Glomerular visceral epithelial cell (primary cell): Measurements from ENCODE around the gene FANCB.

ENCODE experiments used
- DNase-seq: peaks from one replicate; pipeline ENCODE4 v3.0.0-alpha.2; 2016; ENCODE audit errors: extremely low spot score

Gene FANCB

GRCh38 chrX:14872851-14873675 is at the start of gene FANCB, which contains the start of gene MOSPD2:
TSS of gene FANCB (minus strand) at chrX:14873069. CDS start at chrX:14865510, 7,559 bp downstream.
TSS of gene MOSPD2 (plus strand) at chrX:14873421. CDS start at chrX:14873529, 108 bp downstream.
- peak; percentile 94 for DNase-seq

- DNase-seq = peak; percentile 56
Measured at GRCh38 chrX:14922437-14922836, 49.6 kb upstream of the FANCB start.

- no peak for DNase-seq
Measured at GRCh38 chrX:14920196-14920595, 47.3 kb upstream of the FANCB start.

GRCh38 chrX:14919407-14919806 is 46.5 kb upstream of the FANCB start:
- no peak for DNase-seq

- DNase-seq = peak; percentile 48
Measured at GRCh38 chrX:14916017-14916674, 43.3 kb upstream of the FANCB start.

- peak; percentile 13 for DNase-seq
Measured at GRCh38 chrX:14915596-14915995, 42.7 kb upstream of the FANCB start.

- DNase-seq = no peak
Measured at GRCh38 chrX:14913241-14913640, 40.4 kb upstream of the FANCB start.

GRCh38 chrX:14903891-14904290 is 31.0 kb upstream of the FANCB start:
- no peak for DNase-seq

GRCh38 chrX:14902537-14902936 is 29.7 kb upstream of the FANCB start:
- DNase-seq = no peak

GRCh38 chrX:14899607-14900006 is 26.7 kb upstream of the FANCB start:
- peak; percentile 49 for DNase-seq

- DNase-seq = no peak
Measured at GRCh38 chrX:14897042-14897441, 24.2 kb upstream of the FANCB start.

- no peak for DNase-seq
Measured at GRCh38 chrX:14896273-14896672, 23.4 kb upstream of the FANCB start.

- no peak for DNase-seq
Measured at GRCh38 chrX:14886252-14886651, 13.4 kb upstream of the FANCB start.

GRCh38 chrX:14884714-14885113 is 11.8 kb upstream of the FANCB start:
- DNase-seq = no peak

GRCh38 chrX:14883826-14884225 is 11.0 kb upstream of the FANCB start:
- no peak for DNase-seq

- DNase-seq = no peak
Measured at GRCh38 chrX:14875624-14876023, 2.8 kb upstream of the FANCB start.

GRCh38 chrX:14873676-14874049 is 794 bp upstream of the FANCB start:
- no peak for DNase-seq

GRCh38 chrX:14872355-14872754 is 514 bp downstream of the FANCB start:
- peak; percentile 1 for DNase-seq

GRCh38 chrX:14871767-14872166 is 1.1 kb downstream of the FANCB start:
- DNase-seq = no peak

GRCh38 chrX:14865201-14865600 is 7.7 kb downstream of the FANCB start:
- no peak for DNase-seq

- DNase-seq = no peak
Measured at GRCh38 chrX:14864631-14865030, 8.2 kb downstream of the FANCB start.

- DNase-seq = no peak
Measured at GRCh38 chrX:14851526-14851925, 21.3 kb downstream of the FANCB start.

- no peak for DNase-seq
Measured at GRCh38 chrX:14843666-14844065, 29.2 kb downstream of the FANCB start.
